MM.1S (cell line): ENCODE results near the gene TUBB2B.

Experiments used
- DNase-seq: peaks from one replicate; pipeline ENCODE4 v3.0.0-alpha.2; 2015
- H2AFZ ChIP-seq: fragments of 300-600 bp; sonication (generic); 2 replicates; pipeline ENCODE4 v1.6.0; 2016; ENCODE audit warnings: antibody characterized with exemption, low read length
- H3F3A ChIP-seq: fragments of 300-600 bp; sonication (generic); 2 replicates; pipeline ENCODE4 v1.6.1; 2016; ENCODE audit warnings: mild to moderate bottlenecking, antibody characterized with exemption, low read length, moderate library complexity, mixed read lengths; ENCODE audit not compliant: insufficient read depth
- H3K27ac ChIP-seq: fragments of 300-600 bp; sonication (generic); 2 replicates; pipeline ENCODE4 v1.5.1; 2016; ENCODE audit warnings: mild to moderate bottlenecking, low read length
- H3K27me3 ChIP-seq: fragments of 300-600 bp; sonication (generic); replicated peaks from 2 replicates; pipeline ENCODE4 v1.6.0; 2016; ENCODE audit warnings: low read length; ENCODE audit not compliant: insufficient read depth
- H3K36me3 ChIP-seq: fragments of 300-600 bp; sonication (generic); replicated peaks from 2 replicates; pipeline ENCODE4 v1.6.1; 2016; ENCODE audit warnings: mild to moderate bottlenecking, low read length, mixed read lengths; ENCODE audit not compliant: insufficient read depth
- H3K4me1 ChIP-seq: fragments of 300-600 bp; sonication (generic); 2 replicates; pipeline ENCODE4 v1.6.1; 2016; ENCODE audit warnings: low read length, mixed read lengths
- H3K4me2 ChIP-seq: fragments of 300-600 bp; sonication (generic); 2 replicates; pipeline ENCODE4 v1.6.0; 2016; ENCODE audit warnings: low read depth, low read length
- H3K4me3 ChIP-seq: fragments of 300-600 bp; sonication (generic); 2 replicates; pipeline ENCODE4 v1.5.1; 2016; ENCODE audit warnings: low read length, mixed read lengths
- H3K79me2 ChIP-seq: fragments of 300-600 bp; sonication (generic); 2 replicates; pipeline ENCODE4 v1.6.1; 2016; ENCODE audit warnings: mixed run types, low read length, mixed read lengths
- H3K9ac ChIP-seq: fragments of 300-600 bp; sonication (generic); 2 replicates; pipeline ENCODE4 v1.6.1; 2016; ENCODE audit warnings: low read length, mixed read lengths
- H3K9me2 ChIP-seq: fragments of 300-600 bp; sonication (generic); replicated peaks from 2 replicates; pipeline ENCODE4 v1.6.1; 2016; ENCODE audit warnings: mild to moderate bottlenecking, low read length, mixed read lengths; ENCODE audit not compliant: insufficient read depth
- H3K9me3 ChIP-seq: fragments of 300-600 bp; sonication (generic); replicated peaks from 2 replicates; pipeline ENCODE4 v1.6.1; 2016; ENCODE audit warnings: mild to moderate bottlenecking, low read length, mixed read lengths; ENCODE audit not compliant: insufficient read depth
- H4K20me1 ChIP-seq: fragments of 300-600 bp; sonication (generic); 2 replicates; pipeline ENCODE4 v1.6.1; 2016; ENCODE audit warnings: mild to moderate bottlenecking, low read length, moderate library complexity, mixed read lengths; ENCODE audit not compliant: insufficient read depth
- CTCF ChIP-seq: fragments of 300-600 bp; sonication (generic); IDR thresholded peaks from 2 replicates; pipeline ENCODE4 v1.5.1; 2016; ENCODE audit warnings: antibody characterized with exemption, low read length, mixed read lengths
- EZH2 ChIP-seq: fragments of 300-600 bp; sonication (generic); optimal IDR thresholded peaks from 2 replicates; pipeline ENCODE3; 2017; ENCODE audit warnings: low read depth, mild to moderate bottlenecking, antibody characterized with exemption, low read length, mixed read lengths
- EZH2phosphoT487 ChIP-seq: fragments of 300-600 bp; sonication (generic); IDR thresholded peaks from 2 replicates; pipeline ENCODE4 v1.6.1; 2018; ENCODE audit warnings: antibody characterized with exemption, low read length

TUBB2B gene

GRCh38 chr6:3227363-3228045, at the start of gene TUBB2B:
TUBB2B (minus strand) TSS chr6:3227653; CDS start chr6:3227543, 110 bp downstream.
- peak within 1 kb of the TSS; percentile 28; the same call in 1 of the 2 replicates for H3K27ac ChIP-seq
- TF ChIP-seq CTCF (no peak), EZH2 (no peak)
- DNase-seq: no peak
- H3K9me3 ChIP-seq: no peaks in the 10 kb centered on the region
- H3K36me3 ChIP-seq: no peaks in the 10 kb centered on the region
- peak within 1 kb of the TSS; percentile 81 for H2AFZ ChIP-seq
- H3F3A ChIP-seq: peaks cover 11% of the 10 kb centered on the region; the same call in 1 of the 2 replicates
- peaks cover 39% of the 10 kb centered on the region for H3K27me3 ChIP-seq
- H3K9ac ChIP-seq: peak within 1 kb of the TSS; percentile 39; the same call in 1 of the 2 replicates
- no peaks in the 10 kb centered on the region for H3K79me2 ChIP-seq
- H3K9me2 ChIP-seq: no peaks in the 10 kb centered on the region
- peak within 1 kb of the TSS; percentile 61 for H3K4me3 ChIP-seq
- no peaks in the 10 kb centered on the region for H4K20me1 ChIP-seq
- peaks cover 31% of the 10 kb centered on the region for H3K4me1 ChIP-seq
- peak within 1 kb of the TSS; percentile 93 for H3K4me2 ChIP-seq

GRCh38 chr6:3277251-3277650, 49.8 kb upstream of the TUBB2B start:
- Histone ChIP-seq H3K4me1 (no peaks in the 10 kb centered on the region; the same call in 1 of the 2 replicates), H3K27me3 (no peaks in the 10 kb centered on the region), H3K79me2 (peaks cover 7% of the 10 kb centered on the region; the same call in 1 of the 2 replicates), H2AFZ (no peak overlapping the region), H3K27ac (no peak overlapping the region), H4K20me1 (no peaks in the 10 kb centered on the region), H3K4me2 (no peak overlapping the region), H3K9ac (no peak overlapping the region), H3K36me3 (no peaks in the 10 kb centered on the region), H3F3A (no peaks in the 10 kb centered on the region; the same call in 1 of the 2 replicates), H3K4me3 (no peak overlapping the region), H3K9me3 (no peaks in the 10 kb centered on the region), H3K9me2 (no peaks in the 10 kb centered on the region)
- DNase-seq: no peak
- TF ChIP-seq EZH2phosphoT487 (no peak), EZH2 (no peak), CTCF (no peak)

- H3K27ac ChIP-seq: no peak overlapping the region
Observed at GRCh38 chr6:3276174-3277167, 49.0 kb upstream of the TUBB2B start.

More at GRCh38 chr6:3276174-3277167, 49.0 kb upstream of the TUBB2B start:
- TF ChIP-seq CTCF (no peak), EZH2phosphoT487 (no peak)
- Histone ChIP-seq H3K9me2 (no peaks in the 10 kb centered on the region), H3K79me2 (peaks cover 7% of the 10 kb centered on the region; the same call in 1 of the 2 replicates), H3K36me3 (no peaks in the 10 kb centered on the region), H3K4me3 (no peak overlapping the region), H3K4me1 (no peaks in the 10 kb centered on the region; the same call in 1 of the 2 replicates), H3K9me3 (no peaks in the 10 kb centered on the region), H2AFZ (no peak overlapping the region), H4K20me1 (no peaks in the 10 kb centered on the region), H3F3A (no peaks in the 10 kb centered on the region; the same call in 1 of the 2 replicates), H3K27me3 (no peaks in the 10 kb centered on the region), H3K4me2 (no peak overlapping the region), H3K9ac (no peak overlapping the region)
- DNase-seq: no peak
